CD14-positive monocyte (primary cell): ENCODE results near the gene CDC14A. TPM values are rescaled to one million over a fixed set of nuclear protein-coding genes. Genes with fewer than 3 reads are reported as not detected.

Experiments
- DNase-seq, 3 donors: peaks; one replicate each; pipeline ENCODE4 v3.0.0-alpha.2; 2011 to 2022
- H2AFZ ChIP-seq: 2 replicates; pipeline ENCODE4 v1.6.0; 2012; ENCODE audit warnings: mild to moderate bottlenecking, low read depth, low read length, inconsistent platforms; ENCODE audit not compliant: insufficient read depth, poor library complexity, severe bottlenecking
- H3K27ac ChIP-seq, 2 donors: 1 replicate in 1 of 2; 2 replicates in 1 of 2; pipeline ENCODE4 v1.5.1; 2012 to 2013; ENCODE audit warnings: low read length in 2 of 2, control low read depth in 1 of 2, inconsistent platforms in 1 of 2, low read depth in 1 of 2, mild to moderate bottlenecking in 1 of 2
- H3K27me3 ChIP-seq, 2 donors: one replicate each; pipeline versions ENCODE4 v1.6.0 to v1.6.1; 2011 to 2013; ENCODE audit warnings: low read length in 2 of 2; ENCODE audit not compliant: control insufficient read depth in 2 of 2, insufficient read depth in 2 of 2
- H3K36me3 ChIP-seq, 2 donors: replicated peaks in 1 of 2; 1 replicate in 1 of 2; 2 replicates in 1 of 2; pipeline versions ENCODE4 v1.5.1 to v1.6.1; 2012 to 2013; ENCODE audit warnings: low read length in 2 of 2, control low read depth in 1 of 2, inconsistent platforms in 1 of 2, mild to moderate bottlenecking in 1 of 2; ENCODE audit not compliant: insufficient read depth in 2 of 2, control insufficient read depth in 1 of 2
- H3K4me1 ChIP-seq, 2 donors: 1 replicate in 1 of 2; 2 replicates in 1 of 2; pipeline versions ENCODE4 v1.5.1 to v1.6.1; 2012 to 2013; ENCODE audit warnings: low read length in 2 of 2, control low read depth in 1 of 2, inconsistent platforms in 1 of 2, mild to moderate bottlenecking in 1 of 2, moderate library complexity in 1 of 2; ENCODE audit not compliant: insufficient read depth in 2 of 2, control insufficient read depth in 1 of 2
- H3K4me2 ChIP-seq: replicated peaks from 2 replicates; pipeline ENCODE3; 2012; ENCODE audit warnings: low read length, moderate library complexity, mild to moderate bottlenecking; ENCODE audit not compliant: poor library complexity, severe bottlenecking; ENCODE audit errors: extremely low read depth
- H3K4me3 ChIP-seq, 3 experiments: fragments of 200-600 bp in 1 of 3; sonication (generic) in 1 of 3; replicated peaks in 1 of 3; 1 replicate in 2 of 3; 2 replicates in 1 of 3; pipeline ENCODE4 v1.5.1; 2011 to 2013; ENCODE audit warnings: low read length in 3 of 3, mild to moderate bottlenecking in 3 of 3, control low read depth in 2 of 3, low read depth in 2 of 3, inconsistent platforms in 1 of 3, moderate library complexity in 1 of 3
- H3K79me2 ChIP-seq: 2 replicates; pipeline ENCODE4 v1.6.0; 2012; ENCODE audit warnings: mild to moderate bottlenecking, control low read depth, inconsistent platforms, low read length, moderate library complexity; ENCODE audit not compliant: insufficient read depth
- H3K9ac ChIP-seq: 2 replicates; pipeline ENCODE4 v1.6.0; 2017; ENCODE audit warnings: low read length, mild to moderate bottlenecking; ENCODE audit not compliant: insufficient read depth, poor library complexity, severe bottlenecking
- H3K9me3 ChIP-seq, 2 donors: replicated peaks in 1 of 2; 1 replicate in 1 of 2; 2 replicates in 1 of 2; pipeline versions ENCODE4 v1.5.1 to v1.6.1; 2012 to 2013; ENCODE audit warnings: low read length in 2 of 2, control low read depth in 1 of 2; ENCODE audit not compliant: control insufficient read depth in 1 of 2, insufficient read depth in 1 of 2
- H4K20me1 ChIP-seq: 2 replicates; pipeline ENCODE4 v1.6.0; 2012; ENCODE audit warnings: mild to moderate bottlenecking, low read length, control low read depth, moderate library complexity; ENCODE audit not compliant: insufficient read depth
- H3K27ac Mint-ChIP-seq, 7 donors: one replicate each; pipeline ENCODE4 v1.8.0; 2020; ENCODE audit warnings: mild to moderate bottlenecking in 7 of 7, mixed read lengths in 7 of 7, moderate library complexity in 6 of 7, inconsistent platforms in 2 of 7
- H3K27me3 Mint-ChIP-seq, 3 donors: one replicate each; pipeline ENCODE4 v1.8.0; 2021 to 2022; ENCODE audit warnings: low read depth in 3 of 3, mild to moderate bottlenecking in 3 of 3, mixed read lengths in 3 of 3, moderate library complexity in 3 of 3, inconsistent platforms in 1 of 3
- H3K36me3 Mint-ChIP-seq, 2 donors: one replicate each; pipeline ENCODE4 v1.8.0; 2020; ENCODE audit warnings: mixed read lengths in 2 of 2, inconsistent platforms in 1 of 2, mild to moderate bottlenecking in 1 of 2
- H3K4me1 Mint-ChIP-seq: one replicate; pipeline ENCODE4 v1.8.0; 2020; ENCODE audit warnings: mild to moderate bottlenecking, mixed read lengths
- H3K4me3 Mint-ChIP-seq, 2 donors: one replicate each; pipeline ENCODE4 v1.8.0; 2020; ENCODE audit warnings: mild to moderate bottlenecking in 2 of 2, mixed read lengths in 2 of 2, moderate library complexity in 1 of 2
- H3K9me3 Mint-ChIP-seq, 7 donors: one replicate each; pipeline ENCODE4 v1.8.0; 2020 to 2022; ENCODE audit warnings: mixed read lengths in 7 of 7, mild to moderate bottlenecking in 6 of 7, moderate library complexity in 6 of 7, inconsistent platforms in 2 of 7
- CTCF ChIP-seq: fragments of 200-600 bp; IDR thresholded peaks from one replicate; pipeline ENCODE4 v1.8.0; 2022; ENCODE audit warnings: antibody characterized with exemption, mild to moderate bottlenecking
- WGBS: methylation state at CpG from one replicate; pipeline ENCODE4 v1.1.5; 2013; ENCODE audit warnings: missing lambda C conversion rate; ENCODE audit not compliant: insufficient coverage; 5-methylcytosine and 5-hydroxymethylcytosine counted together
- intact Hi-C, 2 donors: fragments of 100-400 bp; cut with micrococcal nuclease; formaldehyde crosslinking; loops; one replicate each; pipeline versions ENCODE4 v1.15.0 to v1.15.1; 2023
- polyA plus RNA-seq, 3 donors: library from polyadenylated mRNA; depleted of rRNA in 1 of 3; unstranded in 2 of 3; stranded (reverse) in 1 of 3; fragments of 300-500 nt in 2 of 3; fragments of >200 nt in 1 of 3; fragmentation: Illumina TruSeq in 2 of 3; gene quantifications; 1 replicate in 2 of 3; 2 replicates in 1 of 3; pipeline ENCODE4 v1.2.3, GENCODE V29; 2012 to 2021

Gene CDC14A
- polyA plus RNA-seq, 3 donors = 4.2 to 9.2 (median 6.1) TPM

- Mint-ChIP-seq H3K4me3 (no peak overlapping the region), H3K27ac (no peak overlapping the region), H3K9me3 (no peaks in the 10 kb centered on the region), H3K36me3 (peaks cover 26 to 29% of the 10 kb centered on the region in 2 donors), H3K27me3 (no peaks in the 10 kb centered on the region), H3K4me1 (peaks cover 16% of the 10 kb centered on the region)
- Histone ChIP-seq H3K27me3 (no peaks in the 10 kb centered on the region), H2AFZ (no peak overlapping the region), H3K4me1 (peaks cover 31 to 36% of the 10 kb centered on the region in 2 donors), H3K4me2 (peak overlapping the region; percentile 49), H3K4me3 (peak overlapping the region in 1 of 3 experiments; percentile 37), H4K20me1 (no peaks in the 10 kb centered on the region), H3K27ac (peak overlapping the region; percentile 31 to 66), H3K9ac (no peak overlapping the region), H3K9me3 (no peaks in the 10 kb centered on the region), H3K36me3 (peaks cover 6 to 45% of the 10 kb centered on the region in 2 donors), H3K79me2 (peaks cover 5% of the 10 kb centered on the region)
- DNase-seq = peak; percentile 14 to 26 (median 15)
- intact Hi-C loops = no loop called here
- no peak for TF ChIP-seq CTCF
- 40% methylated on average over 3 of the region's 4 CpGs for WGBS
Observed at GRCh38 chr1:100511058-100511457, 158.8 kb downstream of the CDC14A start.

DNA sequence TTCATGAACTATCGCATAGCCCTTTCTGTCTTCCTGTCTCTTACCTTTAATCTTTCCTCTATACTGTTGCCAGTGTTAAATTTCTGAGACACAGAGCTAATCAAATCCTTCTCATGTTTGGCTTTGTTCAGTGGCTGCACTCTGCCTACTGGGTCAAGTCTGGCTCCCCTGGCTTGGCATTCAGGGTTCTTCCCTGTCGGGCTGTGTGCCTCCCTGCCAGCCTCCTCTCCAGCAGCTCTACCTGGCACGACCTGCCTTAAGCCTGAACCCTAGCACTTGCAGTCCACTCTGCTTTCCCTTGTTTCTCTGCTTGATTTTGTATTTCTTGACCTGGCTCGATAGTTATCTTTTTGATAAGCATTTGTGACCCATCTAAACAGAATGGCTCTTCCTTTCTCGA lies 159.5 kb downstream of the CDC14A start:
- Histone ChIP-seq H3K36me3 (peaks cover 6 to 44% of the 10 kb centered on the region in 2 donors), H3K9ac (no peak overlapping the region), H3K79me2 (peaks cover 5% of the 10 kb centered on the region), H3K4me1 (peaks cover 36 to 40% of the 10 kb centered on the region in 2 donors), H3K27me3 (no peaks in the 10 kb centered on the region), H2AFZ (no peak overlapping the region), H4K20me1 (no peaks in the 10 kb centered on the region), H3K27ac (peak overlapping the region in 1 of 2 donors; percentile 66), H3K4me3 (no peak overlapping the region), H3K4me2 (no peak overlapping the region), H3K9me3 (no peaks in the 10 kb centered on the region)
- 97% methylated on average over 4 of the region's 5 CpGs for WGBS
- H3K36me3 Mint-ChIP-seq = peaks cover 25 to 29% of the 10 kb centered on the region in 2 donors
- TF ChIP-seq CTCF = no peak
- H3K27me3 Mint-ChIP-seq = no peaks in the 10 kb centered on the region
- peaks cover 18% of the 10 kb centered on the region for H3K4me1 Mint-ChIP-seq
- H3K9me3 Mint-ChIP-seq = no peaks in the 10 kb centered on the region
- intact Hi-C loops = no loop called here
- H3K4me3 Mint-ChIP-seq = no peak overlapping the region
- DNase-seq = no peak
- no peak overlapping the region for H3K27ac Mint-ChIP-seq
